ENCODE data around the gene GALNT9.

GRCh38 chr12:132185705-132186104 lies 143.7 kb downstream of the GALNT9 start:
- no peak for TF ChIP-seq CTCF (IDR thresholded peaks at IDR 0.05)
- no peak for TF ChIP-seq EP300 (IDR thresholded peaks at IDR 0.05)
- no peak for TF ChIP-seq POLR2A (IDR thresholded peaks at IDR 0.05)

All from ovary (tissue), 3 donors.